CD4-positive, alpha-beta T cell treated with Interleukin-15 for 1 hour (primary cell): Measurements from ENCODE around the gene ACOX2.
"Not testable (repeated sequence)": the region's sequence is repeated elsewhere in the genome, so short reads cannot be mapped to it uniquely, and the experiment has no call there.

Experiments used
- DNase-seq: peaks from one replicate; pipeline ENCODE4 v3.0.0-alpha.2; 2020

Gene ACOX2

GRCh38 chr3:58534592-58535494 is 2.1 kb downstream of the ACOX2 start:
- DNase-seq = no peak

DNA sequence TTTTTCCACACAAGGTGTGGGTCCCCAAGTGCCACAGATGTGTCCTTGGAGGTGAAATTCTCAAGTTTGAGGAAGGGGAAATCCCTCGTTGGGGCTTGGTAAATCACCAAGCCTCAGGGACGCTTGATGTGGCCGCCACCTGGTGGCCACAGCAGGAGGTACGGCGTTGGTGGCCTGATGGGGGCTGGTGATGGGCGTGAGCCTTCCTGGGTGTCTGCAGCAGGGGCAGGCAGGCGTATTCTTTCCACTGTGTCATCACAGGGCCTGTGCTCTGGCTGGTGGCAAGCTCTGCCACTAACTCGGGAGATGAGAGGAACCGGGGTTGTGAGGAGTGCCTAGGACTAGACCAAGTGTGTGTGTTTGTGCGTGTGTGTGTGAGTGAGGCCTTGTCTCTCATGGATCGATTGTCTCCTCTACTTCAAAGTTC is 4.2 kb downstream of the ACOX2 start:
- peak; percentile 79 for DNase-seq

DNA sequence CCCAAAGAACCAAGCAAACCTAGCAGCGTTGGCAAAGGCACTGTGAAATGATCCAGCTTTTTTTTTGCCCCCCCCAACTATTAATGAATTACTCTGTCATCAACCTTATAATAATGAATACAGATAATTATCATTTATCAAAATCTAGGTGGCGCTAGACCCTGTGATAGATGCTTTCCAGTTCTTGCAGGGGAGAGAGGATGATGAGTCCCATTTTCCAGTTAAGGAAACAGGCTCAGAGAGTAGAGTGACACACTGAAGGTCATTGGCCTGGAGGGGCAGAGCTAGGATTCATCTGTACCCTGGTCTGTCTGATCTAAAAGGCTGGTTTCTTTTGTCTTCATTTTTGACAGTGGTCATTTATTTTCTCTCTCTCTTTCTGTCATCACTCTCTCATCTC is 5.0 kb downstream of the ACOX2 start:
- DNase-seq = no peak

DNA sequence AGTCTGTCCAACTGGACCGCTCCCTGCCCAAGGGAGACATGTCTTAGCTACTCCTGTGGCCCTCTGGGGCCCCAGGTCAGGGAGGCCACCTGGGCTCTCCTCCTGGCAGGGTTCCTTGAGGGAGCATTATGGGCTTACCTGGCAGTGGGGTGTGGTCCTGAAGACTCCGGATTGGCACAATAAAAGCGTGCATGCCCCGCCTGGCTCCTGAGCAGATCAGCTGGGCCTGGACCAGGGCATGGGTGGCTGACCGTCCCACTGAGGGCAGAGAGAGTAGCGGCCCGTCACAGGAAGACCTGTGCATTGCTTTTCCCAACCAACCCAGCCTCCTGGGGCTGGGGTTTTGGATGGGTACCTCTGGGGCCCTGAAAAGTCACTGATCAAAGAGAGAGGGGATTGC is 5.4 kb downstream of the ACOX2 start:
- no peak for DNase-seq

DNA sequence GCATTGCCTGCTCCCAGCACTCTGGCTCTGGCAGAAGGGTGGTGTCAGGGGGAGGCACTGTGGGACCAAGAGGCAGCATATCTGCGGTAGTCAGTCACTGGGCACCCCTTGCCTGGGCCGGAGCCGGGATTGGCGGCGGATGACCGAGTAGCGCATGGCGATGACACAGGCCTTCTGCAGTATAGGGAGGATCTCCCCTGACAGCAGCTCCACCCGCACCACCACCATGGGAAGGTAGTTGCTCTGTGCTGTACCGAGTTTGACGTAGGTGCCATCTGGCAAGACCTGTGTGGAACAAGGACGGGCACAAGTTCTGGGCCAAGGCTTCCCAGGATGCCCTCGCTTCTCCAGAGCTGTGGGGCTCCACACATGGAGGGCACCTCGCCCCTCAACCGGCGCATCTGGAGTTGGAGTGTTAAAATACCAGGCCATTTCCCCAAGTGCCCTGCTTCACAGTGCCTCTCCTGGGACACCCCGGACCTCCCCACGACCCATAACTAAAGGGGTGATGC is 6.6 kb downstream of the ACOX2 start:
- DNase-seq = no peak

DNA sequence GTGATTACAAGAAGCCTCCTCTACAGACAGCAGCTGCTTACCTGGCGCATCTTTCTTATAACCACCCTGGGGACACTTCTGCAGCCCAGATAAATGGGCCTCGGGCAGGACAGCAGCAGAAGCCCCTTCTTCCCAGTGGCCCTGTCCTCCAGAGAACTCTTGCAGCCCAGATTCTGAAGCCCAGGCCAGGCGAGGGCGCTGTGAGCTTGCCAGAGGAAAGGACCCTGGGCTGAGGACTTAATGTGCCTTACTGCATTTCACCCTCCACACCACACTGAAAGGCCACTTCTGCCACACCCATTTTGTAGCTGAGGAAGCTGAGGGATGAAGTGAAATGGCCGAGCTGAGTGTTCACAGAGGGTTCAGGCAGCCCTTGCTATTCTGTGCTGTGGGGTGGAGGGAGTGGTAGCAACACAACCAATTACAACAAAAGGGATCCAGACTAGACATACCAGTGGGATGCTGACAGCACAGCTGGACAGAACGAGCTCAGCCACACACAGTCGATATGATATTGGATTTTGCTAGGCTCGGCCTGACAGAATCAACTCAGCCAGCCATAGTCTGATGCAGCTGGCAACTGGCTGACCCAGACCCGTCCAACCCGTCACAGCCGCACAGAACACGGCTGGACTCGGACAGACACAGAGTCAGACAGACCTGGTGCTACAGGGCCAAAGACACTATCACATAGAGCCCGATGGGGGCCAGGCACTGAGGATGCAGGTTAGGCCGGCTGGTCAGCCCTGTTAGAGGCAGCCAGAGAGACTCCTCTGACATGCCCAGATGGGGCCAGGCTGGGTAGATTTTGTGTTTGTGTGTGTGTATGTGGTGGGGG is 7.3 kb downstream of the ACOX2 start:
- no peak for DNase-seq

DNA sequence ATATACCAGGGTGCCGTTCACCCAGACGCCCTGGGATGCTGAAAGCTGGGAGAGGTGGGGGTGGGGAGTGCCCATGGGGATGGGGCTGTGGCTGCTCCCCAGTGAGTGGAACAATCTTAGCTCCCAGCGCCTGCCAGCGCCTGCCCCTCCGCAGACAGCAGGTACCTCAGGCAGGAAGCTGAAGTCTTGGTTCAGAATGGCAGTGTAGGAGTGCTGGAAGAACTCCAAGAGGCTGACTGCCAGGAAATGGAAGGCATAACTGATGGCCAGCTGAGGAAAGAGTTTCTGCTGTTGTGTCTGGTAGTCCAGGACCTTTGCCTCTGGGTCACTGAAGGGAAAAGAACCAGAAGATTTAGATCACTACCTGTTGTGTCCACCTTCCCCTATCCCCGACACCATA is 8.4 kb downstream of the ACOX2 start:
- DNase-seq = no peak

DNA sequence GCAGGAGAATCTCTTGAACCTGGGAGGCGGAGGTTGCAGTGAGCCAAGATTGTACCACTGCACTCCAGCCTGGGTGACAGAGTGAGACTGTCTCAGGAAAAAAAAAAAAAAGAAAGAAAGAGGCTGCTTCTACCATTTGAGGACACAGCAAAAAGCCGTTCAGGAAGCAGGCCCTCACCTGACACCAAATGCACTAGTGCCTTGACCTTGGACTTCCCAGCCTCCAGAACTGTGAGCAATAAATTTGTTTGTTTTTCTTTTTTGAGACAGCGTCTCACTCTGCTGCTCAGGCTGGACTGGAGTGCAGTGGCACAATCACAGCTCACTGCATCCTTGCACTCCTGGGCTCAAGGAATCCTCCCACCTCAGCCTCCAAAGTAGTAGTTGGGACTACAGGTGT is 9.6 kb downstream of the ACOX2 start:
- DNase-seq = not testable (repeated sequence)

- peak; percentile 64 for DNase-seq
These were observed 10.5 kb downstream of the ACOX2 start for GRCh38 chr3:58526515-58526957.

DNA sequence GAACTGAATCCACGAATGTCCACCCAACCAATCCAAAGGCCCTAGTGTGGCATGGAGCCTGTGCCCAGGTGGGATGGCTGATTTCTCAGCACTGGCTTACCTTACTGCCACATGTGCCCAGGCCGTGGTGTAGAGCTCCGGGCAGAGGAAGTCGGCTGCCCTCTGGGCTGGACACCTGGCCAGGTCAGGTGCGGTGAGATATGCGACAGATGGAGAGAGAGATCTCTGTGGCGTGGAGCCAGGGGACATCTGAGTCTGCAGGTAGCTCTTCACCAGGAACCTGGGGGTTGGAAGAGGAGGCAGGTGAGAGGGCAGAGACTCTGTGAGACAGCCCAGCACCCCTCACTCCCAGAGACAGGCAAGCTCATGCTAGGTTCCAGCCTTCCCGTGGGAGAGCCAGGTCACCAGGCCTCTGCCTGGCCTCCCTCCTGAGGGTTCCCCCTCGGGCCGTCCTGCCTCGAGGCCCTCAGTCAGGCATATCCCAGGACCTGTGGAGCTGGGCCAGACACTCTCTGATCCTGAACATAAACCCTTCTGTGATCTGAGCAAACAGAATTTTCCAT is 12.6 kb downstream of the ACOX2 start:
- no peak for DNase-seq

DNA sequence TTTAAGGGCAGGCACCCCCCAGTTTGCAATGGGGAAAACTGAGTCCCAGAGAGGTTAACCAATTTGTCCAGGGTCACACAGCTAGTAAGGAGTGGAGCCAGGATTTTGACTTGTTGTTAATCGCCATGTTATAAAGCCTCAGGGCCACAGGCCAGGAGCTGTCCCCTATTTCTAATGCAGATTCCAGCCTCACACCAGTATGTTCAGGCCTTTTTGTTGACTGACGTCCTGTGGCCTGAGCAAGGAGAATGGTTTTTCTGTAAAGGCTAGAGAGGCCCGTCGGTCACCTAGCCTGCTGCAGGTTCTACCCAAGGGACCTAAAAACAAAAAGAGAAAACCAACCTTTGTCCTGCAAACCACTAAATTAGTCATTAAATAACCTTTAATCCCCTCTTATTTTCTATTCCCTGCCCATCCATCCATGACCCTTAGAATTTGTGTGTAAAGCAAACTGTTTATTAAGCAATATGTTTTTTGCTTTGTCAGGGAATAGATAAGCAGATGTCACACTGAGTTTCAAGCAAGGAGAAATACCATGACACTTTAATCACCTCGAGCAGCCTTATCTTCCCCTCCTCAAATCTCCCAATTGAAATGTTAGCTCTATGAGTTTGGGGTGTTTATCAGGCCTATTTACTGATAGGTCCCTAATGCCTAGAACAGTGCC is 14.1 kb downstream of the ACOX2 start:
- DNase-seq = no peak

DNA sequence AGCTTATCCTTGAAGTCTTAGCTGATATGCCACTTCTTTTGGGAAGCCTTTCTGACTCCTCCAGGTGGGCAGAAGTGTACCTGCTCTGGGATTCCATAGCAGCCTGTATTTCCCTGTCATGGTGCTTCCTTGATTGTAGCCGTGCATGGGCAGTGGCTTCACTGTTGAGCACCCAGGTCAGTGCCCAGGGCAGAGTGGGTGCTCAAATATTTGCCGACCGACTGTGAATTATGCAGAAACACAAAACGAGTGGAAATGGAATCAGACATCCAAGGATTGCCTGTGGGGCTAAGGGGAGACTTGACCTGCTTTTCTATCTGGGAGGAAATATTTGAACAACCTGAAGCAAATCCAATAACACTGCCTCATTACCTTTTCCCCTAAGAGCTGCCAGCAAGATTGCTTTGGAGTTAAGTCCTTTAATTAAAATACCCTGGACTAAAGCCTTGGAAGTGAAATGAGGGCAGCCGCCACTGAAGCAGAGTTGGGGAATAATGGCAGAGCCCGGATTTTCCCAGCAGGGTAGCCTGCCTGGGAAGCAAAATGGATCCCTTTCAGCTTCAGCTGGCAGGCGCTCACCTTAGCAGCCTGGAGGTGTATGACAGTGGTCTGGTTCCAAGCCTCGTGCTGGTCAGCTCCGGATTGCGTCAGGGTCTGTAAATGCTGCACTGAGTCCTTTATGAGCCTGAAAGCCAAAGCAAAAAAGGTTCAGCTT is 14.9 kb downstream of the ACOX2 start:
- DNase-seq = no peak

DNA sequence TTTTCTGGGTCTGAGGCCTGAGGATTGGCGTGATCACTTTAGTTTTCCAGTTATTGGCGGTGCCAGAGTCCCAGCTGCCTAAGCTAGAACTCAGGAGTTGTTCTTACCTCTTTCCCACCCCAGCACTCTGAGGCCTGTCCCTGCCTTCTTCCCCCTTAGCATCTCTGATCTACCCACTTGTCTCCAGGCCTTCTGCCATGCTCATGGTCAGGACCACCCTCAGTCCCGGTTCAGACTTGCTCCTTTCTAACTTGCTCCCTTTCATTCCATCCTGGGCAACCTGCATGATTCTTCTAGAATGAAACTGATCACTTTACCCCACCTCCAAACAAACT is 15.7 kb downstream of the ACOX2 start:
- no peak for DNase-seq

GRCh38 chr3:58520403-58521335 is 16.3 kb downstream of the ACOX2 start:
- DNase-seq = no peak

DNA sequence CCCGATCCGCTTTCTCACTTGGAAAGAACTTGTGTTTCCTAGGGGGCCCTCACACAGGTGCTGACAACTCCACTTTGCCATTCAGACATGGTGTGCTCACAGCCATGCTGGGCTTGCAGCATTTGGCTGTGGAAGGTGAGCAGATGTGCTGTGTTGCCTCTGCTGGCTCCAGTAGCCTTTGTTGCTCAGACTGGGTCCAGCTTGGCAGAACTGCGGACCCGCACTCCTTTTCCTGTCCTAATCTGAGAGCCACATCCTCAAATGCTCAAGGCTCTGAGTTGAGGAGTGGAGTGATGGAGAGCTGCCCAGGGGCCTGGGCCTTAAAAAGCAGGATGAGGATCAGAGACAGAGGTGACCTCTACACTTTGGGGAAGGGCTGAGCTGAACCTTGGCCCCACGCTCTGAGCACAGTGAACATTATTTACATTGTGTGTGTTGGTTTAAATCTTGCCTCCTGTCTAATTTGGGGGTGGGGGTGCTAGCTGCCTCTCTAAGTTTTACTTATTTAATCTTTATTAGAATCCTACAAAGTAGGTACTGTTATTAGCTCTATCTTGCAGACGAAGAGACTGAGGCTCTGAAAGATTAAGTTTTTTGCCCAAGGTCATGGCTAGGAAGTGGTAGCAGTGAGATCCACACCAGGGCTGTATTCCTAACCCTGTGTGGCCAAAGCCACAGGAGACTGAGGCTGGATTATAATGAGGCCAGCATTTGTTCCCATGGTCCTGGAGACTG is 17.2 kb downstream of the ACOX2 start:
- no peak for DNase-seq

DNA sequence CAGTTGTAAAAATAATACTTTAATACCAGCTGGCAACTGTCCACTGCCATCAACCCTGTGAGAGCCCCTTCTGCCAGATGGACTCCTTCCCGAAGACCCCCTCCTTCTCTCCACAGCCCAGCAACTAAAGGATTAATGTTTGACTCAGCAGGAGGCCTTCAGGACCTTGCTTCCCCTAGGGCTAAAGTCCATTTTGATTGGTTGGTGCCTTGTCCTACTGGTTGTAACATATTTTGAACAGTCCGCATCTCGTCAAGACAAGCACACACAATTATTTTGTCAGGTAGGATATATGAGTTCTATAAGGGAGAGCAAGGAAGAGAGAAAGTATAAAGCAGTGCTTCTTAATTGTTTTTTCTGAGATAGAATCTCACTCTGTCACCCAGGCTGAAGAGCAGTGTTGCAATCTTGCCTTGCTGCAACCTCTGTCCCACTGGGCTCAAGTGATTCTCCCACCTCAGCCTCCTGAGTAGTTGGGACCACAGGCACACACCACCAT is 18.6 kb downstream of the ACOX2 start:
- no peak for DNase-seq

DNA sequence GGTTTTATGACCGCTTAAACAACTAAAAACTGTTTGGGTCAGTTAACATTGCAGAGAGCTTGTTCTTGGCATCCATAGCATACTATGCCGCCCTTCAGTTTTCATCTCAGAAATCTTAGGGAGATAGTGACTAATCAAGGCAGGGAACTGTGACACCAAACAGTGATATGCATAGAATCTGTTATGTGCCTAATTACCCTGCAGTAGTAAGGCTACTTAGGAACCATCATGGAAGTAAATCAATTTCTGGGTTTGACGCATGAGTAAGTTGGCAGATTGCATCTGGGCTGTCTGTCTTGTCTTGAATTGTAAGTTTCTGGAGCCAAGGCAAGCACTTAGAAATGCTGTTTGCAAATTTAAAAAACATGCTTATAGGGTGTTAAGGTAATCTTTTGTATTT is 22.6 kb downstream of the ACOX2 start:
- no peak for DNase-seq

DNA sequence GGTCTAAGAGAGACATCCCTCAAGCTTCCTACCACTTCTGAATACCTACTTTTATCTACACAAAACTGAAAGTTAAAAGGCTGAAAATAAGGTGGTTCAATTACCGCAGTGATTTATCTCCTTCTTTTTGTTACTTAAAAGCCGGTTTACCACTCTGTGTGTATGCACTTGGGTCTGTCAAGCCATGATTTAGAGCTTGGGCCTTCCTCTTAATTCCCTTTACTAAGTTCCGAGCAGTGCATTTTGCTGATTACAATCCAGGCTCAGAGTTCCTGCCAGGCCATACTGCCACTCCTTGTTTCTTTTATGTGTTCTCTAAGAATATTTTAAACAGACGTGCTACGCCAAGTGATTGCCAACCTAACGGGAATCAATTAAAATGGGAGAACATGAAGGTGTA is 28.6 kb downstream of the ACOX2 start:
- no peak for DNase-seq

DNA sequence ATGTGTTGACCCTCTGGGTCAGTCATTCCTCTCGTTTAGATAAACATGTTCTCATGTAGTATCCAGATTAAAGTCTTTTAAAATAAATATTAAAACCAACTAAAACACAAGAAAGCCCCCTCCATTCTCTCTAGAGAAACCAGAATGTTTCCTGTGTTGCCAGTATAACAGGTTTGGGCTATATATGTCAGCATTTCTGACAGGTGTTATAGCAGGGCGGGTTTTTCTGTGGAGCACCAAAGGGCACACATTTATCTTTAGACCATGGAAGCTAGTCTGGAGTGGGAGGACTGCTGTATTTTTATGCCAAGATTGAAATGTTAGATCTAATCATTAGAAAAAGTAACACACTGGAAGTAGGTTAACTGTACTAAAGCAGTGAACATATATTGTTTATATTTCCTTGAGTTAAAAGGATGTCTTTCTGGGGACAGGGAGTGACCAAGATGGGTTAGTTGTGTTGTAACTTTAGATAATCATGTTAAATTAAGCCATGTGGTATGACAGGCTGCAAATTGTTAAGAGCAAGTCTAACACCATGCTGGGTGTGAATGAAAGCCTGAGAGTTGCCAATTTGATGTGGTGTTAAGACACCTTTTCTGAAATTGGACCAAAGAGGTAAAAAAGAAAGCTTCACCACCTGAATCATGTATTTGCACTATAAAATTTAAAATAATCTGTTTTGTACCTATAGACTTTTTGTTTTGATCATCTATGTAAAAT is 29.5 kb downstream of the ACOX2 start:
- DNase-seq = no peak
